Stimulated activated CD8-positive, alpha-beta memory T cell treated with anti-CD3 and anti-CD28 coated beads, Interleukin-12 subunit alpha, Interleukin-12 subunit beta, amount 100 ng/mL, for 24 hours (primary cell): ENCODE data around the gene CLIP3.
A peak's percentile ranks its signal among the peaks of the same experiment; 100 is the strongest.

Experiments
- DNase-seq: peaks from one replicate; pipeline ENCODE4 v3.0.0-alpha.2; 2020; ENCODE audit errors: extremely low read depth

Gene CLIP3

DNA sequence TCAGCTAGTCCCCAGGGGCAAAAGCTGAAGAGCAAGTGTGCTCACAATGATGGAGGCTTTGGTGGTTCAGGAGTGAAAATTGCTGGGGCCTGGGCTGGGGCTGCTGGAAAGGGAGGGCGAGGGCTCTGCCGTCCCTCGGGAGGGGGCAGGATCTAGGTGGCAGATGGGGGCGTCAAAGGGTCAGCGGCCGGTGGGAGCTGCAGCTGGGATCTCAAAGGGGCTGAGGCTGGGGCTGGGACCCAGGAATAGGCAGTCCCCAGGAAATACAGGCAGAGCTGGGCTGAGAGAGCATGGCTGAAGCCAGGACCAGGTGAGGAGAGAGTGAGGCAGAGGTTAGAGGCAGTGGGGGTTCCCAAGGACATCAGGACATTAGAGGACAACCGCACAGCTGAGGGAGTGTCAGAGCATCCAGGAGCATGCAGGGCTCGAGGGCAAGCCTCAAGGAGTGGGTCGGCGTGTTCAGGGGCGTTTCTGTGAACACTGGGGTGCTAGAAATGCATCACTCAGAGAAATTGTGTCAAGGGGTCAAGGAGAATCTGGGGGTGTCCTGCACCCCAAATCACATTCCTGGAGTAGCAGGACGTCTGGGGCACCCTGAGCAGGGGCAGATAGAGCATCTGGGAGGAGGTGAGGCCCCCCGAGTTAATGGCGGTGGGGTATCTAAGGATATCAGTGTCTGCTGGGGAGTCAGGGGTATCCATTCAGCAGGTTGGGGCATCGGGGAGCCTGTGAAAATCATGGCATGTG, 22.9 kb downstream of the CLIP3 start:
- no peak for DNase-seq

DNA sequence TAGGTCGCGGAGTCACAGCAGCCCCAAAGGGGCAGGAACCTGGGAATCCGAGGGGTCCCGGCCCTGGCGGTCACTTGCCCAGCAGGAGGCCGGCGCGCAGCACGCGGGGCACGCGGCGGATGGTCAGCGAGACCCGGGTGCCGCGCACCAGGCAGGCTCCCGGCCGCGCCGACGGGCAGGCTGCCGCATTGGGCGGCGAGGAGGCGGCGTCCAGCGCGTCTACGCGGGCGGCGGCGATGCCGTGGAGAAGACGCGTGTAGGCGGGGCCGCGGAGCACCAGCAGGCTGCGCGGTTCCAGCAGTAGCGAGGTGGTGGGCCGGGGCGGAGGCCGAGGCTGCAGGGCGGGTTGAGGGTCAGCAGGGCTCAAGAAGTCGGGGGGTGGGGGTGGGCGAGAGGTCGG, 23.5 kb downstream of the CLIP3 start:
- no peak for DNase-seq

DNA sequence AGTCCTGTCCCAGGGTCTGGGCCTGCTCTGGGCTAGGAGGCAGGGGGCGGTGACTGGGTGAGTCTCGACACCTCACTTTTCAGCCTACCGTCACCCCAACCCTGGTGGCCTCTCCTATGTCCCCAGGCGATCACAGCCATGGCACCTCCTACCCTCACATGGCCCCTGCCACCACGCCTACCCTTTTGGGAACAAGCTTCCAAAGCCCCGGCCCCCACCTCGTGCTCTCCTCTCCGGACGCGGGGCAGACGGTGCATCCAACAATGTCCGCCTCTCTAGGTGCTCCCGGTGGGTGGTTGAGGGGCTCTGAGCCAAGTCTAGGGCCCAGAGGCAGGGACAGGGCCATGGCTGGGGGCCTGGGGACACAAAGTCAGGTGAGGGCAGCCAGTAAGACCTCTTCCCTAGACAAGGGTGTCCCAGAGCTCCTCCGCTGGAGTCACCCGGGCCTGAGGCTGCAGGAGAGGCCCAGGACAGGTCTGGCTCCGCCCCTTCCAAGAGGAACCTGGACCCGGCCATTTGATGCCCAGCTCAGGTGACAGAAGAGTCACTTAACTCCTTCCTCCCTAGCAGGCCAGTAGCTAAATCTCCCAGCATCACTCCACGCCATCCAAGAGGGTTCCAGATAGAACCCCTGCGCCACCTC, 24.2 kb downstream of the CLIP3 start, which contains the start of gene SYNE4:
Gene SYNE4 (minus strand): TSS at position 478 of the 643 bp plus-strand sequence. CDS start 132 bp downstream, at position 346.
- no peak for DNase-seq

DNA sequence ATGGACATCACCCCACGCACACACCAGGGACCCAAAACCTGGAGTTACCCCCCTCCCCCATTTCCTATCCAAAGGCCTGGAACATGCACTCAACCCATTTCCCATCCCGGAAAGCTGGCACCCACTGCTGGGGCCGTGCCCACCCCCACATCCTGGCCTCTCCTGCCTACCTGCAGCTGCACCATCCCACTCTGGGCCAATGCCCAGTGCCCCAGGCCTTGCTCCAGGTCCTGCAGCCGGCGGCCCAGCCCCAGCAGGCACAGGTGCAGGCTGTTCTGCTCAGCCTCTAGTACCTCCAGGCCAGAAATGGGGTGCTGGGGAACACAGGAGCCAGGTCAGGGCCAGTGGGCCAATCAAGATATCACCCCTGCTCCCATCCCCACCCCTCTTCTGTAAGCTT, 25.7 kb downstream of the CLIP3 start:
- no peak for DNase-seq

DNA sequence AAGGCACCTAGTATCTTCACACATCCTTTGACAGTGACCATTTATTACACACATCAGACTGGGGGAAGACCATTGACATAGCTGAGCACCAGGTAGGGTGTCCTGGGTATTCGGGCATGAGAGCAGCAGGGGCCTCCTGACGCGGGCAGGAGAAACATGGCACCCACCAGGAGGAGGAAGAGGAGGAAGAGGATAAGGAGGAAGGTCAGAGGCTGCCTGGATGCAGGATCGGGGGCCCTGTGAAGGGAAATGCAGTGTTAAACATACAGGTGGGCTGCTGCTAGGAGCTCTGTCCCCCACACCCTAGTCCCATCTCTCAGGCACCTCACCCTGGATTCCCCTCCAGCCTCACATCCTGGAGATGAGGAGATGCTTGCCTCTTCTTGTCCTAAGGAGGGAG, 29.4 kb downstream of the CLIP3 start:
- DNase-seq: no peak

DNA sequence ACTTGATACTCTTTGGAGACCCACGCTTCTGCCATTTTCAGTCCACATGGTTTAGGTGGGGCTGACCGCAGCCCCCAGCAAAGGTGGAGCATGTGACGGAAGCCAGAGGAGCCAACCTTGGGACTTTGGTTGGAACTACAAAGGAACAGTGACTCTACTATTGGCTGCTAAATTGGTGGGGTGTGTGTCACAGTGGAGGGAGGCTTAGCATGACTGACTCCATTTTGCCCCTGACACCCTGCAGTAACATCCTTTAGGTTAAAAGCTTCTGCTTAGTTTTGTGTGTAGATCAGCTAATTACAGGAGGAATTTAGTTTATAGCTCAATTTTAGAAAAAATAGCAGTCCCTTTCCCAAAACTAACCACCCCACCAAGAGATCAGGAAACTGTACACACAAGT, 31.1 kb downstream of the CLIP3 start:
- DNase-seq: no peak

DNA sequence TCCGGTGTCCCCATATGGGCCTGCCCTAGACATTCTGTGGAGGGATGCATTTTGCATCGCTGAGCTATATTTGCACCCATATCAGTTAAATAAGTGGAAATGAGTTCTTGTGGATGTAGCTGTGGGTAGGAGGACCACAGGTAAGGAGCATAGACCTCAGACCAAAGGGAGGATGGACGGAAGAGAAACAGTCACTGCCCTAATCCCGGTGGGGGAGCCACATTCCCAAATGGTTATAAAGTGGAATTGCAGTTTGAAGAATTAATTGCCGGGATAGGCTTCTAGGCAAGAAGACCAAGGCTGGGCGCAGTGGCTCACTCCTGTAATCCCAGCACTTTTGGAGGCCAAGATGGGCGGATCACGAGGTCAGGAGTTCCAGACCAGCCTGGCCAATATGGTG, 35.9 kb downstream of the CLIP3 start:
- no peak for DNase-seq

DNA sequence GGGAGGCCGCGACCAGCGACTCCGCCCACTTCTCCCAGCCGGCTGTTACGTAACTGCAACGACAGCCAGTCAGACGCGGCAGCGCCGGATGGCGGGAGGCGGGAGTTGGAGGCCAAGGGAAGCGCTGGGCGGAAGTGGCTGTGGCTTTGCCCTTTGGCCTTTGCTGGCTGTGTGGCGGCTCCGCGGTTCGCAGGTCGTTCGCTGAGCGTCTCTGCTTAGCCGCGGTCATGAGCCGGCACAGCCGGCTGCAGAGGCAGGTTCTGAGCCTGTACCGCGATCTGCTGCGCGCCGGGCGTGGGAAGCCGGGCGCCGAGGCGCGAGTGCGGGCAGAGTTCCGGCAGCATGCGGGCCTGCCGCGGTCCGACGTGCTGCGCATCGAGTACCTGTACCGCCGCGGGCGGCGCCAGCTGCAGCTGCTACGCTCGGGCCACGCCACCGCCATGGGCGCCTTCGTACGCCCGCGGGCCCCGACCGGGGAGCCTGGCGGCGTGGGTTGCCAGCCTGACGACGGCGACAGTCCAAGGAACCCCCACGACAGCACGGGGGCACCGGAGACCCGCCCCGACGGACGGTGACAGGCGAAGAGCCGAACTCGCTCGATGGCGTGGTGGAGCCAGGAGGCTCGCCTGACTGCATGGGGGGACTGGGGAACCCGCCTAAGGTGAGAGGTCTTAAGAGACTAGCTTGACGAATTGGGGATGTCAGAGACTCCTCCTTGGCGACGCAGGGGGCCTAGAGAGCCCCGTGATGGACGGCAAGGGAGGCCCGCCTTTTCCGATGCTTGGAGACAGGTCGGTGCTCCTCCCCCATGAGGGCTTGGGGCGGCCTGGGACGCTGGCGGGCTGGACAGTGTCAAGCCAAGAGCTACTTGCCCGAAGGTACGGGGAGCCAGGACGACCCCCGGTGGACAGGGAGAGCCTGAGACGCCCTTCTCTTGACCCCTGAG, 37.4 kb downstream of the CLIP3 start, which contains the start of gene SDHAF1:
Gene SDHAF1 (plus strand): TSS at position 141 of the 946 bp plus-strand sequence. CDS start 87 bp downstream, at position 228.
- peak; percentile 89 for DNase-seq

DNA sequence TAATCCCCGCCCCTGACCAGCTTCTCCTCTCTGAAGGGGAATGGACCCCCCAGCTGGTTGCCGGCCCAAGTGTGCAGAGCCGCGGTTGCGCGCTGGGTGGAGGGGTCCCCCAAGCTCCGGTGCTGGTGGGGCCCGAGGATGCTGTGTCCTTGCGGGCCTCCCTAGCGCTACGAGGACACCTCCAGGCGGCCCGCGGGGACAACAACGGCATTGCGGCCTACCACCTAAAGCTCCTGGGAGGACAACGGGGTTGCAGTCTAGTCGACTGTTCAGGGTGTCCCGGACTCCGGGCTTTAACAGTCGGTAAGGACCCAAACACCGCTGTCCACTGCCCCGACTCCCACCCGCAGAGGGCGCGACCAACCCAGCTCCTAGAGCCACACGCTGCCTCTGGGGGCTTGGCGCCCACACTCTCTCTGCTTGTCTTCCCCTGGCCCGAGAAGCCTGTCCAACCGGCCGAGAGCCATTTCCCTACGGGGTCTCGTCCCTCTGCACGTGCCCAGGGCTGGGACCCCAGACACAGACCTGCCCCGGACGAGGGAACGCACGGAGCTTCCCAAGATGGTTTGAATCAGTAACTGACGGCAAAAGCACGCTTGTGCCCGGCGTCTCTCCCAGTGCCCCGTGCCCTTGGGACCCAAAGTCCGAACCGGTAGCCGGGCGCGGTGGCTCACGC, 38.6 kb downstream of the CLIP3 start:
- DNase-seq: no peak

DNA sequence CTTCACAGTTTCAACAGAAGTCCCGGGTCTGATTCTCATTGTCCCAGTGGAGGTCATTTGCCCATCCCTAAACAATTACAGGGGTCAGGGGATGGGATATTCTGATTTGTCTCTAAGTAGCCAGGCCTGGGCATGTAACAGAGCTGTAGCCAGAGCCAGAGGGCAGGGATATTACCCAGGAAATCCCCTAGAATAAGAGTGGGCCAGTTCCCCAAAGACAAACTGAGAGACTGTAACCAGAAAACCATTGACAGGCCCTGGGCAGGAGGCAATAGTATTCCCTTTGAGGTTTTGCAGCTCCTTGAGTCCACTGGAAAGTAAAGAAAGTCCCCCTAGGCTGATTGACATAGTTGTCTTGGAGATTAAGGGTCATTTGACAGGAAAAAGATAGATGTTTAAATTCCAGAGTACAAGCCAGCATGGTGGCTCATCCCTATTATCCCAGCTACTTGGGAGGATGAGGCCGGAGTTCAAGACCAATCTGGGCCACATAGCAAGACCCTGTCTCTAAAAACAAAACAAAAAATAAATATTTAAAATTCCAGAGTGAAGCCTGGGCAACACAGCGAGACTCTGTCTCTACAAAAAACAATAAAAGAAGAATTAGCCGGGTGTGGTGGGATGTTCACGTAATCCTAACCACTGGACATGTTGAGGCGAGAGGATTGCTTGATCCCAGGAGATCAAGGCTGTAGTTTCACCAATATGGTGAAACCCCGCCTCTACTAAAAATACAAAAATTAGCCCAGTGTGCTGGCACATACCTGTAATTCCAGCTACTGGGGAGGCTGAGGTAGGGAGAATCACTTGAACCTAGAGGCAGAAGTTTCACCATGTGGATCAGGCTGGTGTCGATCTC, 39.5 kb downstream of the CLIP3 start:
- no peak for DNase-seq

DNA sequence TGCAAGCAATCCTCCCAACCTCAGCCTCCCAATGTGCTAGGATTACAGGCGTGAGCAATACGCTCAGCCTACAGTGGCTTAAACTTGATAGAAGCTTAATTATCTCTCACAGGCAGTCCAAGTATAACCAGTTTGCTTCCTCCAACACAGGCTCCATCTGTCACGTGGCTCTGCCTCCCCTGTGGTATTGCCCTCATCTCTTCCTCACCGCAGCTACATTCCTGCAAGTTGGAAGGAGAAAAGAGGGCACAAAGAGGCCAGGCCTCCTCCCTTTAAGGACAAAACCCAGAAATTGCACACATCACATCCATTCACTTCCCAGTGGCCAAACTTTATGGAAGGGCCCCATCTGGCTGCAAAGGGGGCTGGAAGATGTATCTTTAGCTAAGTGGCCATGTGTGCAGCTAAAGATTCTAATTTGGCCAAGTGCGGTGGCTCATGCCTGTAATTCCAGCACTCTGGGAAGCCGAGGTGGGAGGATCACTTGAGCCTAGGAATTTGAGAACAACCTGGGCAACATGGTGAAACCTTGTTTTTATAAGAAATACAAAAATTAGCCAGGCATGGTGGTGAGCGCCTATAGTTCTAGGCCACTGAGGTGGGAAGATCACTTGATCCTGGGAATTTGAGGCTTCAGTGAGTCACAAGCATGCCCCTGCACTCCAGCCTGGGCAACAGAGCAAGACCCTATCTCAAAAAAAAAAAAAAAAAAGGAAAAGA, 40.8 kb downstream of the CLIP3 start:
- no peak for DNase-seq

DNA sequence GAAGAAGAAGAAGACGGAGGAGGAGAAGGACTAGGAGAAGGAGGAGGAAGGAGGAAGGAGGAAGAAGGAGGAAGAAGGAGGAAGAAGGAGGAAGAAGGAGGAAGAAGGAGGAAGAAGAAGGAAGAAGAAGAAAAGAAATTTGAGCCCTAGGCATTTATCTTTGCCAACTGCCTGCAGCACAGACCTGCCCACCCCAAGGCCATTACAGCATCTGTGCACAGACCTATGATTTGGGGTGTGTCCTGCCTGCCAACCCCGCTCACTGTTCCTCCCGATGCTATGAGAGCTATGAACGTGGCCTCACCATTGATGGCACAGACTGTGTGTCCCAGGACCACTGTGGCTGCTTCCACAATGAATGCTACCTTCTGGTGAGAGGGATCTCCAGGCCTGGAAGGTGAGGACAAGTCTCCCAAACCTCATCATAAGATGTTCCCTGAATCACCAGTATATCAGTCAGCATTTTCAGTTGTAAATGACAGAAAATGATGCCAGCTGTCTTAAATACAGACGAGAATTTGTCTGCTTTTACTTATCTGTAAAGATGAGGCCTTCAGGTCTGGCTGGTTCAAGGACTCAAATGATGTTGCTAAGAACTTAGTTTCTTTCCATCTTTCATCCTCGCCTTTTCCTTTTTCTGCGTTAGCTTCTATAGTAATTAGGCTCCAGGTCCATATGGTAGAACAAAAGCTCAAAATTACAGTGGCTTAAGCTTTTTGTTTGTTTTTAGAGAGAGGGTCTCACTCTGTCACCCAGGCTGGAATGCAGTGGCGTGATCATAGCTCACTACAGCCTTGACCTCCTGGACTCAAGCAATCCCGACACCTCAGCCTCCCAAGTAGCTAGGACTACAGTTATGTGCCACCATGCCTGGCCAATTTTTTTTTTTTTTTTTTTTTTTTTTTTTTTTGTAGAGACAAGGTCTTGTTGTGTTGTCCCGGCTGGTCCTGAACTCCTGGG, 41.6 kb downstream of the CLIP3 start:
- no peak for DNase-seq

DNA sequence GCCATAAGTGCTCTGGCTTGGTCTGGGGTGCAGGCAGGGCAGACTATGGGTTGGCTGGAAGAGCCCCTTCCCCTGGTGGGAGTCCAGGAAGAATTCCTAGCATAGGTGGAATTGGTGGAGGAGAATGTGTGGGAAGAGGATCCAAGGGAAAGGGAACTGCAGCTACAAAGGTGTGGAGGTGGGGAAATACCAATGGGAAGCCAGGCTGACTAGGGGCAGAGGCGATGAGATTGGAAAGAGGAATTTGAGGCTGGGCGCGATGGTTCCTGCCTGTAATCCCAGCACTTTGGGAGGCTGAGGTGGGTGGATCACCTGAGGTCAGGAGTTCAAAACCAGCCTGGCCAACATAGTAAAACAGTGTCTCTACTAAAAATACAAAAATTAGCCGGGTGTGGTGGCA, 42.5 kb downstream of the CLIP3 start:
- no peak for DNase-seq

DNA sequence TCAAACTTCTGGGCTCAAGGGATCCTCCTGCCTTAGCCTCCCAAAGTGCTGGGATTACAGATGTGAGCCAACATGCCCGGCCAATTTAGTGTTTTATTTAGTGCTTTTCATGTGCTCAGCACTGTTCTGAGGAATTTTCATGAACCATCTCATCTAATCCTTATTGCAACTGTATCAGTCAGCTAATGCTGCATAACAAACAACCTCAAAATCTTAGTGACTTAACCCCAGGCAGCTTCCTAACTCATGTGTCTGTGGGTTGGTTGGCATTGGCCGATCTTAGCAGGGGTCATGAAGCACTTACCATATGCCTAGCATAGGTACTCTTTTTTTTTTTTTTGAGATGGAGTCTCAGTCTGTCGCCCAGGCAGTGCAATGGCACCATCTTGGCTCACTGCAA, 43.8 kb downstream of the CLIP3 start:
- DNase-seq: no peak

DNA sequence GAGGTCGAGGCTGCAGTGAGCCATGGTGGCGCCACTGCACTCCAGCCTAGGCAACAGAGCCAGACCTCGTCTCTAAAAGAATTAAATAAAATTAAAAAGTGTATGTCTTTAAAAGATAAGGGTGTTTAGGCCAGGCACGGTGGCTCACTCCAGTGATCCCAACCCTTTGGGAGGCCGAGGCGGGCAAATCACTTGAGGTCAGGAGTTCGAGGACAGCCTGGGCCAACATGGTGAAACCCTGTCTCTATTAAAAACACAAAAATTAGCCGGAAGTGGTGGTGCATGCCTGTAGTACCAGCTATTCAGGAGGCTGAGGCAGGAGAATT, 45.1 kb downstream of the CLIP3 start:
- DNase-seq: no peak

DNA sequence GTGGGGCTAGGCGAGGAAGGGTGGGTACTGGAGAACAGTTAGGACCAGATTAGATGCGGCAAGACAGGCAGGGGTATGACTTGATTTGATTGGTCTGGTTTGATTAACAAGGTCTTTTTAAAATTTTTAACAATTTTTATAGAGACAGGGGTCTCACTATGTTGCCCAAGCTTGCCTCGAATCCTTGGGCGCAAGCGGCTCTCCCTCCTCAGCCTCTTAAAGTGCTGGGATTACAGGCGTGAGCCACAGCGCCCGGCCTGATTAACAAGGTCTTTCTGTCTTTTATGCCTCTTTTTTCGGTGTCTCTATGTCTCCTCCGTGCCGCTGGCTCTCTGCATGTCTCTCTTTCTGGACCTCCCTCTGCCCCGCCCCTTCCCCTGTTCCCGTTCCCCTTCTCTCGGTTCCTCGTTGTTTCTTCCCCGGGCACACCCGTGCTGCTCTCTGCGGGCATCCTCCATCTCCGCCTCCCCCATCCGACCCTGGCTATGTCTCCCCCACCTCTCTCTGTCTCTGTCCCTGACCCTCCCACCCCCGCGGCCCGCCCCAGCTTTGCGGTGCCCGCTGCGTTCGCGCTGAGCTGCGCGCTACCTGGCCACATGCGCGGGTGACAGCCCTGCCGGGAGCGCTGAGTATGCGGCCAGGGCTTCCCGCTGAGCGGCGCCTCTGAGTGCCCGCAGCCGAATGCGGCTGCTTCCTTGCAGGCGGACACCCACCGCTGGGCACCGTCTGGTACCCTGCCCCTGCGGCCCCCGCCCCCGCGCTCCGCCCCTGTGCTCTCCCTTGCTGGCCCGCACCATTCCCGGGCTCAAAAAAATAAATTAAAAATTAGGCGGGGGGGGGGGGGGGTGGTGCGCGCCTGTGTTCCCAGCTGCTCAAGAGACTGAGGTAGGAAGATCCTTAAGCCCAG, 45.8 kb downstream of the CLIP3 start:
- no peak for DNase-seq

DNA sequence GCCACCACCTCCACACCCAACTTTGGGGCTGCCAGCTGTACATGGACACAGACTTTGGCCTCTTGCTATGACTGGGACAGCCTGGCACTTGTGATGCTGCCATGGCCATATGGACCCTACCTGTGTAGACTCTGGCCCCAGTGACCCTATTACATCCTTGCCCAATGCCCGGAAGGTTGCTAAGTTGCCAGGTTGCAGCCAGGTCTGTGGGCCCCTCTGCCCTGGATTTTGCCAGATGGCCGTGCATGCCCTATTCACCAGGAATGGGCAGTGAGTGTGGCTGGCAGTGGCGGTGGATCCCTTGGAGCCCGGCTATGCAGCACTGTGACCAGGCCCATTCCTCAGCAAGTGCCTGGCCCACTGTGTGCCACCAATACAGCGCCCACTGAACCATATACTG, 46.6 kb downstream of the CLIP3 start:
- no peak for DNase-seq

DNA sequence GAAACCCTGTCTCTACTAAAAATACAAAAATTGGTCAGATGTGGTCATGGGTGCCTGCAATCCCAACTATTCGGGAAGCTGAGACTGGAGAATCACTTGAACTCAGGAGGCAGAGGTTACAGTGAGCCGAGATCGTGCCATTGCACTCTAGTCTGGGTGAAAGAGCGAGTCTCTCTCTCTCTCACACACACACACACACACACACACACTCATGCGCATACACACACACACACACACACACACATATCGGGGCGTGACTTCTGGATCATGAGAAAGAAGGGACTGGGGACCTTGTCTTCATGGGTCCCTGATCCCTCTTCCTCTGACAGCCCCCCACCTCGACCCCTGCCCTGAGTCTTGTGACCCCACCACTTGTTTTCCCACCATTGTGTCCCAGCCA, 49.5 kb downstream of the CLIP3 start:
- DNase-seq: no peak
